ENCODE measurements around the gene NTHL1. TPM values are rescaled to one million over a fixed set of nuclear protein-coding genes. Genes with fewer than 3 reads are reported as not detected.

NTHL1 gene
- total and polyA plus RNA-seq, 2 of the 8 experiments (the other 6 are each of a cell fraction or from before 2014, with no cell fraction given): 70.9 to 150 TPM

GRCh38 chr16:2057438-2057837 is 9.8 kb upstream of the NTHL1 start (continued):
- TF ChIP-seq FOSL1 (IDR thresholded peaks at IDR 0.05; ENCODE audit: insufficient read depth, low read depth, low read length) (no peak), TCF12 (IDR thresholded peaks at IDR 0.05; ENCODE audit: low read depth, low read length) (no peak), CEBPB (IDR thresholded peaks at IDR 0.05; ENCODE audit: low read depth, low read length) (no peak), PHF8 (conservative IDR thresholded peaks at IDR 0.05; ENCODE audit: low read depth, low read length) (no peak)

All from H1 (cell line).